Type B pancreatic cell (in vitro differentiated cells): ENCODE results near the gene GNA15. TPM values are rescaled to one million over a fixed set of nuclear protein-coding genes. Genes with fewer than 3 reads are reported as not detected.

Source experiments
- DNase-seq: peaks from one replicate; pipeline ENCODE4 v3.0.0; 2021; ENCODE audit warnings: mixed read lengths; ENCODE audit not compliant: unreplicated experiment; ENCODE audit errors: extremely low spot score
- H3K27ac Mint-ChIP-seq: 2 replicates; pipeline ENCODE4 v1.8.0; 2021; ENCODE audit warnings: mild to moderate bottlenecking, mixed read lengths
- H3K27me3 Mint-ChIP-seq: 2 replicates; pipeline ENCODE4 v1.8.0; 2021; ENCODE audit warnings: mixed read lengths
- H3K36me3 Mint-ChIP-seq: 2 replicates; pipeline ENCODE4 v1.8.0; 2021; ENCODE audit warnings: mixed read lengths
- H3K4me1 Mint-ChIP-seq: one replicate; pipeline ENCODE4 v1.8.0; 2021; ENCODE audit warnings: mixed read lengths; ENCODE audit not compliant: unreplicated experiment
- H3K4me3 Mint-ChIP-seq: 2 replicates; pipeline ENCODE4 v1.8.0; 2021; ENCODE audit warnings: mild to moderate bottlenecking, mixed read lengths
- H3K9me3 Mint-ChIP-seq: 2 replicates; pipeline ENCODE4 v1.8.0; 2021; ENCODE audit warnings: mixed read lengths
- total RNA-seq: library from RNA; stranded (reverse); gene quantifications from 2 replicates; pipeline ENCODE4 v1.2.1, GENCODE V29; 2021; ENCODE audit warnings: low replicate concordance
- TF ChIP-seq, protein P1 (sequence below): fragments of 200-600 bp; sonication (generic); conservative IDR thresholded peaks from 2 replicates; pipeline ENCODE4 v1.5.0; 2021; ENCODE audit warnings: antibody characterized with exemption, mild to moderate bottlenecking

The GNA15 gene
- total RNA-seq, 1 donor from 2014 or later: 1.6 TPM

DNA sequence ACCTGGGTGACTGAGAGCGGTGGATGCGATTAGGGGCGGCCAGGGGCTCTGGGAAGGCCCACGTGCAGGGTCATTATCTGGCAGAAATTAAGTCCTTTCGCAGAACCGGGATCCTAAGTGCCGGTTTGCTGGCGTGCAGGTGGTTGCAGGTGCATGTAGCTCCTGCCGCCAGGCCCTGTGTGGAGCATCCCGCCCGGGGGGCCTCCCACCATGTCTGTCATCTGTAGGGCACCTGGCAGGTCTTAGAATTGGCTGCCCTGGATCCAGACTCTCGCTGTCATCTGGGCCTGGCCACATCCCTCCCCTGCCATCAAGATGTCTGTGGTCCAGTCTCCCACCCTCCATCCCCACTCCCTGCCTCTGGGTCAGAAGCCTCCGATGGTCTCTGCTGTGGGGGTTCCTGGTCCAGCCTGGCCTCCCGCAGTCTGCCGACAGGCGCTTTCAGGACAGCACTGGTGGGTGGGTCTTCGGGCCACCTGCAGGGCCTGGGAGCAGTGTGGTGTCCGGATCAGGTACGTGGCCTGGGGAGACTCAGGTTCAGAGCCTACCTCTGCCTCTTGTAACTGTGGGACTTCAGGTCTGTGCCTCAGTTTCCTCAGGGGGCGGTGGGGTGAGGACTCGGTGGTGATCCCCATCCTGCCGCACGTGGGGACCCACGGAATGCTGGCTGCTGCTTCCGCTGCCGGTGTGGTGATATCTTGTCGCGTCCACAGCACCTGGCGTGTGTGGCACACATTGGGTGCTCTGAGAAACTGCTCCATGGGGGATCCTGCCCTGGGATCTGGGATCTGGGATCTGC, 36.3 kb upstream of the GNA15 start:
- Mint-ChIP-seq H3K4me1 (peaks cover 18% of the 10 kb centered on the region), H3K36me3 (no peaks in the 10 kb centered on the region), H3K27ac (peak overlapping the region; percentile 53), H3K27me3 (no peaks in the 10 kb centered on the region), H3K4me3 (no peak overlapping the region), H3K9me3 (no peaks in the 10 kb centered on the region)
- no peak for DNase-seq
- TF ChIP-seq, protein P1, sequence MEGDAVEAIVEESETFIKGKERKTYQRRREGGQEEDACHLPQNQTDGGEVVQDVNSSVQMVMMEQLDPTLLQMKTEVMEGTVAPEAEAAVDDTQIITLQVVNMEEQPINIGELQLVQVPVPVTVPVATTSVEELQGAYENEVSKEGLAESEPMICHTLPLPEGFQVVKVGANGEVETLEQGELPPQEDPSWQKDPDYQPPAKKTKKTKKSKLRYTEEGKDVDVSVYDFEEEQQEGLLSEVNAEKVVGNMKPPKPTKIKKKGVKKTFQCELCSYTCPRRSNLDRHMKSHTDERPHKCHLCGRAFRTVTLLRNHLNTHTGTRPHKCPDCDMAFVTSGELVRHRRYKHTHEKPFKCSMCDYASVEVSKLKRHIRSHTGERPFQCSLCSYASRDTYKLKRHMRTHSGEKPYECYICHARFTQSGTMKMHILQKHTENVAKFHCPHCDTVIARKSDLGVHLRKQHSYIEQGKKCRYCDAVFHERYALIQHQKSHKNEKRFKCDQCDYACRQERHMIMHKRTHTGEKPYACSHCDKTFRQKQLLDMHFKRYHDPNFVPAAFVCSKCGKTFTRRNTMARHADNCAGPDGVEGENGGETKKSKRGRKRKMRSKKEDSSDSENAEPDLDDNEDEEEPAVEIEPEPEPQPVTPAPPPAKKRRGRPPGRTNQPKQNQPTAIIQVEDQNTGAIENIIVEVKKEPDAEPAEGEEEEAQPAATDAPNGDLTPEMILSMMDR: no peak

DNA sequence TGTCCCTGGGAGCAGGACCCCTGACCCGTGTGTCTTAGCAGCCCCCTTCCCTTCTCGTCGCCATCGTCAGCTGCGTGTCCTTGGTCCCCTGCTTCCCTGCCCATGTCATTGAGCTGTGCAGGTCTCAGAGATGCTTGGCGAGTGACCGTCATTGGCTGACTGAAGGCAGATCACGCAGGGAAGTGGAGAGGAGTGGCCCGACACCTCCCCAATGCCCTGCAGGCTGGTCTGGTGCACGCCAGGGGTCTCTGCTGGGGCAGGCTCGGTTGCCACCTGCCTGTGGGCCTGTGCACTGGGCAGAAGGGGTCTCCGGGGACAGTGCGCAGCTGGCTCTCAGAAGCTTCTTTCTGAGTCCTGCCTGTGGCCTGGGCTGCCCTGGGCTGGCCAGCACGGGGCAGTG, 35.5 kb upstream of the GNA15 start:
- TF ChIP-seq, protein P1: no peak
- no peak for DNase-seq
- Mint-ChIP-seq H3K36me3 (no peaks in the 10 kb centered on the region), H3K9me3 (no peaks in the 10 kb centered on the region), H3K27ac (no peak overlapping the region), H3K27me3 (no peaks in the 10 kb centered on the region), H3K4me3 (no peak overlapping the region), H3K4me1 (peaks cover 18% of the 10 kb centered on the region)

DNA sequence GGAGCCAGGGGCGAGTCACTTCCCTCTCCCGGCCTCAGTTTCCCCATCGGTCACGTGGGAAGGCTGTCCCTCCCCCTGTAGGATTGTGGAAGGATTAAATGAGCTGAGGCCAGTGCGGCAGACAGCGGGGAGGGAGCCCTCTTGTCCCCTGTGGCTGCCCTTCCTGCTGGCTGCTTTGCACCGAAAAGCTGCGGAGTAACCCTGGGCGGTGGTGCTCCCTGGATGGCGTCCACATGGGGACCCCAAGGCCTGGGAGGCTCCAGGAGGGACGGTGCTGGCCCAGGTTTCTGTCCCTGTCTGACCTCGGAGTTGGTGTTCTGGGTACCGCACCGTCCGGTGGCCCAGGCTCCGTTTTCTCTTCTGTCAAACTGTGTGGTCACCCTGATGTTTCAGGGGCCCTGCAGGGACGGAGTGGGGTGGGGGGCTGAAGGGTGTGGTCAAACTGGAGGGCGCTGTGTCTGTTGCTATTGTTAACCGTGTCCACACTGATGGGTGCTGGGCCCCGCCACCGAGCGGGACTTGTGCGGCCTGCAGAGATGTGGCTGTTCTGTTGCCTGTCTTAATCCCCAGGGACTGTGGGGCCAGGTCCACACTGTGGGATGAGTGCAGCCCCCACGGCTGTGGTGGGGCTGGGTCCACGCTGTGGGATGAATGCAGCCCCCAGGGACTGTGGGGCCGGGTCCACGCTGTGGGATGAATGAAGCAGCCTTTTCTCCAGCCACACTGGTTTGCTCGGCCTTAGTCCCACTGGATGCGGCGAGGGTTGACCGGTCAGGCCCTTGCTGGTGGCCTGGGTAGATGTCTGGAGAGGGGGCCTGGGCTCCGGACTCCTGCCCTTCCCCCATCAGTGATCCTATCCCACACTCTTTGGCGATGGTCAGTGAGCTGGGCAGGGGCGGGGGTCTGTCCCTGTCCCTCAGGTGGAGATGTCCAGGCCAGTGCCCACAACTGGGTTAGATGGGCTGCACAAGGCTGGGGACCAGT, 34.8 kb upstream of the GNA15 start:
- Mint-ChIP-seq H3K27ac (no peak overlapping the region), H3K36me3 (no peaks in the 10 kb centered on the region), H3K27me3 (no peaks in the 10 kb centered on the region), H3K4me3 (no peak overlapping the region), H3K4me1 (peaks cover 14% of the 10 kb centered on the region), H3K9me3 (no peaks in the 10 kb centered on the region)
- TF ChIP-seq, protein P1: no peak
- DNase-seq: no peak

DNA sequence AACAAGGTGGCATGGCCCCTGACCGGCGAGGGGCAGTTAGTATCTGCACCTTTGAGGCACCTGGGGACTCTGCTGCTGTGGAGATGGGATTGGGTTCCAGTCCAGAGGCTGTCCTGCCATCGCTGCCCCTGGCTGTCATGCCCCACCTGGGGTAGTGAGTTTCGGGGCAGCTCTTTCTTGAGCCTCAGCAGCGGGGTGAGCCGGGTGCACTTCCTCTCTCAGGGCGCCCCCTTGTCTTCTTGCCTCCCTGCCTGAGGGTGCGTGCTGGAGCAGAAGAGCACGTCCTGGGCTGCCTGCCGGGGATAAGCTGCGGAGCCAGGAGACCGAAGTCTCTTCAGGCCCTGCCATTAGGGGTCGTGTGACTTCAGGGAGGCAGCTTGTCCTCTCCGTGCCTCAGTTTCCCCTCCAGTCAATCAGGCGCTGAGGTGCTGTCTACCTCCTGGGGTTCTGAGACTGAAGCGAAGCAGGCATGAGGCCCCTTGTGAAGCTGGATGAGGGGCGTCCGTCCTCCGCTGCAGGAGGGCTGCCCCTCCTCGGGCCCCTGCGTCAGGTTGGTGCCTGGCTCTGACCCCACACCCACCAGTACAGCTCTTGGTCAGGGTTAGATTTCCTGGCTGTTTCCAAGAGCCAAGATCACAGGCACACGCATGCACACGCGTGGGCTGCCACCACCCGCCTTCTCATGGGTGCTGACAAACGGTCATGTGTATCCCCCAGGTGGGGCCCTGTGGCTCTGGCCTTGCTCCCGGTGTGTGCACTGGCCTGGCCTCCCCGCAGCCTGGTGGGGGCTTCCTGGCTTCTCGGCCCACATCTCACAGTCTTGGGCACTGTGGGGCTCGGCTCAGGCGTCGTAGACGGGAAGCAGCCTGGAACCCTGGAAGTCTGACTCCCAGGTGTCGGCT, 33.3 kb upstream of the GNA15 start:
- TF ChIP-seq, protein P1: no peak
- H3K4me3 Mint-ChIP-seq: no peak overlapping the region
- no peaks in the 10 kb centered on the region for H3K9me3 Mint-ChIP-seq
- H3K27me3 Mint-ChIP-seq: no peaks in the 10 kb centered on the region
- DNase-seq: no peak
- no peak overlapping the region for H3K27ac Mint-ChIP-seq
- no peaks in the 10 kb centered on the region for H3K36me3 Mint-ChIP-seq
- H3K4me1 Mint-ChIP-seq: peaks cover 15% of the 10 kb centered on the region

DNA sequence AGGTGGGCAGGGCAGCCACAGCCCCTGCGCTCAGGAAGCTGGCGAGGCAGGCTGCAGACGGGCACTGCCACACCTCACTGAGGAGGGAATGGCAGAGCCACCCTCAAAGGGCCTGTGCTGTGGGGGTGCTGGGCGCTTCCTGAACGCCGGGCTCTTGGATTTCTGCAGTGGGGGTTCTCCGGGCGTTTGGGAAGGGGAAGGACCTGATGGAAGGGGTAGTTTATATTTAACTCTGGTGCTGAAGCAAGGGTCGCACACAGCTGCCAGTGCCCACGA, 31.2 kb upstream of the GNA15 start:
- Mint-ChIP-seq H3K36me3 (peaks cover 4% of the 10 kb centered on the region), H3K4me1 (peaks cover 18% of the 10 kb centered on the region), H3K27me3 (no peaks in the 10 kb centered on the region), H3K27ac (no peak overlapping the region), H3K4me3 (no peak overlapping the region), H3K9me3 (no peaks in the 10 kb centered on the region)
- no peak for DNase-seq
- TF ChIP-seq, protein P1: no peak
